Caco-2 (cell line): ENCODE data around the gene PFDN1. TPM values are rescaled to one million over a fixed set of nuclear protein-coding genes. Genes with fewer than 3 reads are reported as not detected.
A peak's percentile ranks its signal among the peaks of the same experiment; 100 is the strongest.

ENCODE experiments used
- BruUV-seq: library from RNA; stranded (reverse); fragments of 400-500 nt; replicated peaks from 2 replicates; lab custom pipeline; 2021; lab: Mats Ljungman, UMichigan
- CTCF ChIA-PET: fragments of 300-600 bp; sonication (Branson Sonifier 250); formaldehyde crosslinking; loops from one replicate; lab custom pipeline; 2022; ENCODE audit warnings: antibody characterized with exemption; lab: Charles Lee
- POLR2A ChIA-PET: fragments of 300-600 bp; sonication (Branson Sonifier 250); formaldehyde crosslinking; loops from one replicate; lab custom pipeline; 2022; ENCODE audit warnings: antibody characterized with exemption; lab: Charles Lee
- DNase-seq, 2 experiments: peaks; one replicate each; pipeline versions ENCODE4 v3.0.0 to v3.0.0-alpha.2; 2020 to 2022
- H3K27me3 ChIP-seq: replicated peaks from 2 replicates; pipeline ENCODE4 v1.6.0; 2011; ENCODE audit warnings: low read length; ENCODE audit not compliant: control insufficient read depth, insufficient read depth
- H3K36me3 ChIP-seq: 2 replicates; pipeline ENCODE4 v1.5.1; 2011; ENCODE audit warnings: low read length; ENCODE audit not compliant: control insufficient read depth, insufficient read depth
- H3K4me1 ChIP-seq: fragments of 250-450 bp; sonication (Bioruptor Pico); 2 replicates; pipeline ENCODE4 v1.5.1; 2020; ENCODE audit warnings: mild to moderate bottlenecking
- H3K4me3 ChIP-seq: 2 replicates; pipeline ENCODE4 v1.5.1; 2011; ENCODE audit warnings: low read depth, mild to moderate bottlenecking, control low read depth, low read length
- H3K9me3 ChIP-seq: fragments of 250-450 bp; sonication (Bioruptor Pico); 2 replicates; pipeline ENCODE4 v1.5.1; 2020; ENCODE audit warnings: mild to moderate bottlenecking, moderate library complexity
- H3K27ac Mint-ChIP-seq: one replicate; pipeline ENCODE4 v1.8.0; 2022; ENCODE audit warnings: mixed read lengths; ENCODE audit not compliant: unreplicated experiment
- H3K27me3 Mint-ChIP-seq: one replicate; pipeline ENCODE4 v1.8.0; 2022; ENCODE audit warnings: mixed read lengths; ENCODE audit not compliant: insufficient read depth, unreplicated experiment
- H3K36me3 Mint-ChIP-seq: one replicate; pipeline ENCODE4 v1.8.0; 2022; ENCODE audit warnings: mild to moderate bottlenecking, mixed read lengths; ENCODE audit not compliant: insufficient read depth, unreplicated experiment
- H3K4me1 Mint-ChIP-seq: one replicate; pipeline ENCODE4 v1.8.0; 2022; ENCODE audit warnings: low read depth, mixed read lengths; ENCODE audit not compliant: unreplicated experiment
- H3K4me3 Mint-ChIP-seq: one replicate; pipeline ENCODE4 v1.8.0; 2022; ENCODE audit warnings: mild to moderate bottlenecking, moderate library complexity, mixed read lengths; ENCODE audit not compliant: unreplicated experiment
- H3K9me3 Mint-ChIP-seq: one replicate; pipeline ENCODE4 v1.8.0; 2022; ENCODE audit warnings: mixed read lengths; ENCODE audit not compliant: unreplicated experiment
- intact Hi-C: fragments of 100-400 bp; cut with micrococcal nuclease; formaldehyde crosslinking; loops from one replicate; pipeline ENCODE4 v1.10.0; 2022; ENCODE audit not compliant: unreplicated experiment
- total RNA-seq: library from RNA; stranded (reverse); gene quantifications from 2 replicates; pipeline ENCODE4 v1.2.3, GENCODE V29; 2022
- TF ChIP-seq, protein P1 (sequence below), 2 experiments: fragments of 200-600 bp in 1 of 2; IDR thresholded peaks; 1 replicate in 1 of 2; 2 replicates in 1 of 2; pipeline versions ENCODE4 v1.5.1 to v1.8.0; 2011 to 2022; ENCODE audit warnings: antibody characterized with exemption in 1 of 2, control low read depth in 1 of 2, inconsistent platforms in 1 of 2, low read depth in 1 of 2, low read length in 1 of 2, mild to moderate bottlenecking in 1 of 2, moderate library complexity in 1 of 2; ENCODE audit not compliant: insufficient read depth in 1 of 2, severe bottlenecking in 1 of 2, unreplicated experiment in 1 of 2

PFDN1 gene
- total RNA-seq, 1 experiment from 2014 or later, result 81.1 TPM

DNA sequence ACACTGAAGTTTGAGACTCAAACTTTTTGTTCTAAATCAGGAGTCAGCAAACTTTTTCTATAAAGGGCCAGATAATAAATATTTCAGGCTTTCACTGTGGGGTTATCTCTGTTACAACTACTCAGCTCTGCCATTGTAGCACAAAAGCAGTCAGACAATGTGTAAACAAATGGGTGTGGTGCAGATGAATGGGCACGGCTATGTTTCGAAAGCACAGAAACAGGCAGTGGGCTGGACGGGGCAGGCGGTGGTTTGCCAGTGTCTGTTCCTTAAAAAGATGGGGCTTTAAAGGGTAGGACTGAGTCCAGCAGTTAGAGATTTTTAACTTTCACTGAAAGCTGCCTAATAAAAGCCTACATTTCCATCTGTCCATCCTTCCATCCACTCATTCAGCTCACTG, 48.9 kb downstream of the PFDN1 start:
- ChIA-PET CTCF (interaction anchor here (0.8 to 2.1 kb wide), 2 partner anchors 9 to 93 kb away, joined by 3 to 7 read pairs; partner anchors contain the start of gene HBEGF), POLR2A (interaction anchor here (0.6 to 1.0 kb wide), 2 partner anchors 93 to 742 kb away, joined by 3 to 4 read pairs; partner anchors contain the start of gene HBEGF)
- Mint-ChIP-seq H3K9me3 (no peaks in the 10 kb centered on the region), H3K27ac (no peak overlapping the region), H3K36me3 (peaks cover 40% of the 10 kb centered on the region), H3K4me3 (no peak overlapping the region), H3K4me1 (peaks cover 25% of the 10 kb centered on the region), H3K27me3 (no peaks in the 10 kb centered on the region)
- peak in 1 of 2 experiments; percentile 47 for DNase-seq
- H3K27me3 ChIP-seq, result no peaks in the 10 kb centered on the region
- H3K9me3 ChIP-seq, result no peaks in the 10 kb centered on the region
- no peak overlapping the region for H3K4me3 ChIP-seq
- BruUV-seq, result no TSS peak
- intact Hi-C loops, result no loop called here
- peaks cover 18% of the 10 kb centered on the region for H3K4me1 ChIP-seq
- H3K36me3 ChIP-seq, result no peaks in the 10 kb centered on the region; the same call in none of the 2 replicates
- TF ChIP-seq, protein P1, sequence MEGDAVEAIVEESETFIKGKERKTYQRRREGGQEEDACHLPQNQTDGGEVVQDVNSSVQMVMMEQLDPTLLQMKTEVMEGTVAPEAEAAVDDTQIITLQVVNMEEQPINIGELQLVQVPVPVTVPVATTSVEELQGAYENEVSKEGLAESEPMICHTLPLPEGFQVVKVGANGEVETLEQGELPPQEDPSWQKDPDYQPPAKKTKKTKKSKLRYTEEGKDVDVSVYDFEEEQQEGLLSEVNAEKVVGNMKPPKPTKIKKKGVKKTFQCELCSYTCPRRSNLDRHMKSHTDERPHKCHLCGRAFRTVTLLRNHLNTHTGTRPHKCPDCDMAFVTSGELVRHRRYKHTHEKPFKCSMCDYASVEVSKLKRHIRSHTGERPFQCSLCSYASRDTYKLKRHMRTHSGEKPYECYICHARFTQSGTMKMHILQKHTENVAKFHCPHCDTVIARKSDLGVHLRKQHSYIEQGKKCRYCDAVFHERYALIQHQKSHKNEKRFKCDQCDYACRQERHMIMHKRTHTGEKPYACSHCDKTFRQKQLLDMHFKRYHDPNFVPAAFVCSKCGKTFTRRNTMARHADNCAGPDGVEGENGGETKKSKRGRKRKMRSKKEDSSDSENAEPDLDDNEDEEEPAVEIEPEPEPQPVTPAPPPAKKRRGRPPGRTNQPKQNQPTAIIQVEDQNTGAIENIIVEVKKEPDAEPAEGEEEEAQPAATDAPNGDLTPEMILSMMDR (IDR thresholded peaks at IDR 0.05; ENCODE audit: insufficient read depth in 1 of 2, low read depth in 1 of 2, low read length in 1 of 2, severe bottlenecking in 1 of 2, unreplicated experiment in 1 of 2), result no peak

DNA sequence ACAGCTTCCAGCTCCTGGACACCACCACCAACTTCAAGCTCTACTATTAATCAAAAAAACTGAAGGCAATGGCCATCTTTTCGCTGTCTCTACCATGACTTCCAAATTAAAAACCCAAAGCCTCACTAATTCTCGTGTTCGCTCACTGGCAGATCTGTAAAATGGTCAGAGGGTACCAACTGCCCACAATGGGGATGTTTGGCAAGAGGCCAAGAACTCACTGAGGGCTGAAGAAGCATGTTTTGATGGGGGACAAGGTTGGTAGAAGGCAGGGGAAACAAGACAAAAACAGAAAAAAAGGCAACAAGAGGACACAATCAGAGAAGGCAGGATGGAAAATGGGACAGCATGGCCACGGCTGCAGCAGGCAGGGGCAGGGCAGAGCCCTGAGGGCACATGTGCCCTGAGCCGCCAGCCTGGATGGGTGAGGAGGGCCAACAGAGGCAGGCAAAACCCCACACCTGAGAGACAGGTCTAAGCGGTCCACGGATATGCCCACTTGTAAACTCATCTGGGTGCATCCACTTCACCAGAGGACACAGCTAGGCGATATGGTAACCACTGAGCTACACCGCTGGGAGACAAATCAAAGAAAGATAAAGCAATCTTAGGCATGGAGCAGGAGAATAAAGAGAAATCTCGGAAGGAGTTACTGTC, 50.3 kb downstream of the PFDN1 start:
- Mint-ChIP-seq H3K4me3 (no peak overlapping the region), H3K27ac (peak overlapping the region; percentile 73), H3K27me3 (no peaks in the 10 kb centered on the region), H3K4me1 (peaks cover 15% of the 10 kb centered on the region), H3K36me3 (peaks cover 38% of the 10 kb centered on the region), H3K9me3 (no peaks in the 10 kb centered on the region)
- intact Hi-C loops, result no loop called here
- Histone ChIP-seq H3K36me3 (no peaks in the 10 kb centered on the region; the same call in none of the 2 replicates), H3K4me1 (peaks cover 18% of the 10 kb centered on the region), H3K9me3 (no peaks in the 10 kb centered on the region), H3K27me3 (no peaks in the 10 kb centered on the region), H3K4me3 (no peak overlapping the region)
- TF ChIP-seq, protein P1 (IDR thresholded peaks at IDR 0.05; ENCODE audit: insufficient read depth in 1 of 2, low read depth in 1 of 2, low read length in 1 of 2, severe bottlenecking in 1 of 2, unreplicated experiment in 1 of 2), result no peak
- BruUV-seq, result no TSS peak
- POLR2A ChIA-PET, result no interaction called here
- CTCF ChIA-PET, result interaction anchor here (0.6 to 2.1 kb wide), 4 partner anchors 8 to 570 kb away, joined by 3 to 7 read pairs (median 4); partner anchors contain the start of gene HBEGF
- no peak for DNase-seq

DNA sequence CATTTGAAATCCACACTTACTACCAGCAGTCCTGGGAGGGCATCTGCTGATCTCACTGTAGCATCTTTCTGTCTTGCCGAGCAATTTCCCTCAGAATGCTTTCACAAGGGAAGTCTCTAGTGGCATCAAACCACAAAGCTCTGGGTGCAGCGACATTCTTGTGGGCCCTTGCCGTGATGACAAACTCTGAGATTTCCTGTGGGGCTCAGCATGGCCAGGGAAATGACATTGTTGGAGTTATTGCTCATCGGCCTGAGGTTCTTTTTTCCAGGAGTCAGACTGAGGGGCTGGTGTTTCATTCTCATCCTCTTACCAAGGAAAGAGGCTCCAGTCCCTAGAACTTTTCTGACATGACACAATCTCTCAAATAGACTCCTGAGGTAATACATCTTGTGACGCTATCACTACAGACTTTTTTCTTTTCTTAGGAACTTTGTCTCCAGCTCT, 51.4 kb downstream of the PFDN1 start:
- no peak overlapping the region for H3K27ac Mint-ChIP-seq
- no peaks in the 10 kb centered on the region for H3K9me3 Mint-ChIP-seq
- Histone ChIP-seq H3K36me3 (no peaks in the 10 kb centered on the region; the same call in none of the 2 replicates), H3K4me3 (no peak overlapping the region), H3K4me1 (peaks cover 18% of the 10 kb centered on the region), H3K9me3 (no peaks in the 10 kb centered on the region), H3K27me3 (no peaks in the 10 kb centered on the region)
- peaks cover 41% of the 10 kb centered on the region for H3K36me3 Mint-ChIP-seq
- no peak overlapping the region for H3K4me3 Mint-ChIP-seq
- intact Hi-C loops, result no loop called here
- ChIA-PET CTCF (interaction anchor here (1.5 kb wide), 1 partner anchor 12 kb away, joined by 4 read pairs; no protein-coding TSS in a partner anchor), POLR2A (no interaction called here)
- DNase-seq, result no peak
- TF ChIP-seq, protein P1 (IDR thresholded peaks at IDR 0.05; ENCODE audit: insufficient read depth in 1 of 2, low read depth in 1 of 2, low read length in 1 of 2, severe bottlenecking in 1 of 2, unreplicated experiment in 1 of 2), result no peak
- BruUV-seq, result no TSS peak
- H3K27me3 Mint-ChIP-seq, result no peaks in the 10 kb centered on the region
- peaks cover 11% of the 10 kb centered on the region for H3K4me1 Mint-ChIP-seq
